Glutamatergic neuron (in vitro differentiated cells): ENCODE data around the gene C16orf74. TPM values are rescaled to one million over a fixed set of nuclear protein-coding genes. Genes with fewer than 3 reads are reported as not detected.

Experiments
- DNase-seq: peaks from one replicate; pipeline ENCODE4 v3.0.0; 2022
- H3K27ac Mint-ChIP-seq: one replicate; pipeline ENCODE4 v1.8.0; 2020; ENCODE audit warnings: mild to moderate bottlenecking, mixed read lengths, inconsistent platforms; ENCODE audit not compliant: unreplicated experiment
- H3K27me3 Mint-ChIP-seq: one replicate; pipeline ENCODE4 v1.8.0; 2020; ENCODE audit warnings: mild to moderate bottlenecking, moderate library complexity, mixed read lengths, inconsistent platforms; ENCODE audit not compliant: unreplicated experiment
- H3K36me3 Mint-ChIP-seq: one replicate; pipeline ENCODE4 v1.8.0; 2020; ENCODE audit warnings: mild to moderate bottlenecking, mixed read lengths, inconsistent platforms; ENCODE audit not compliant: unreplicated experiment
- H3K4me1 Mint-ChIP-seq: one replicate; pipeline ENCODE4 v1.8.0; 2020; ENCODE audit warnings: mild to moderate bottlenecking, low read depth, mixed read lengths, inconsistent platforms; ENCODE audit not compliant: unreplicated experiment
- H3K4me3 Mint-ChIP-seq: one replicate; pipeline ENCODE4 v1.8.0; 2020; ENCODE audit warnings: mild to moderate bottlenecking, mixed read lengths, inconsistent platforms; ENCODE audit not compliant: unreplicated experiment
- H3K9me3 Mint-ChIP-seq: one replicate; pipeline ENCODE4 v1.8.0; 2020; ENCODE audit warnings: mild to moderate bottlenecking, moderate library complexity, mixed read lengths, inconsistent platforms; ENCODE audit not compliant: unreplicated experiment
- CTCF ChIP-seq: fragments of 200-600 bp; sonication (generic); IDR thresholded peaks from one replicate; pipeline ENCODE4 v1.5.0; 2021; ENCODE audit not compliant: partially characterized antibody, unreplicated experiment
- total RNA-seq: library from RNA; stranded (reverse); fragmentation: NEBNext Ultra II Directional; extraction: Animal tissue kit (Norgen Biotek cat#: 25700); gene quantifications from one replicate; pipeline ENCODE4 v1.2.1, GENCODE V29; 2021; ENCODE audit not compliant: unreplicated experiment

The C16orf74 gene
- total RNA-seq, 1 donor from 2014 or later = 2.6 TPM

GRCh38 chr16:85668676-85669424 is 82.0 kb downstream of the C16orf74 start:
- Mint-ChIP-seq H3K4me3 (no peak overlapping the region), H3K27me3 (peaks cover 53% of the 10 kb centered on the region), H3K9me3 (peaks cover 63% of the 10 kb centered on the region), H3K36me3 (peaks cover 4% of the 10 kb centered on the region), H3K4me1 (peaks cover 21% of the 10 kb centered on the region), H3K27ac (no peak overlapping the region)
- no peak for DNase-seq
- no peak for TF ChIP-seq CTCF

- Mint-ChIP-seq H3K9me3 (peaks cover 66% of the 10 kb centered on the region), H3K27me3 (peaks cover 55% of the 10 kb centered on the region), H3K27ac (peak overlapping the region; percentile 66), H3K36me3 (peaks cover 4% of the 10 kb centered on the region), H3K4me3 (no peak overlapping the region), H3K4me1 (peaks cover 21% of the 10 kb centered on the region)
- TF ChIP-seq CTCF = no peak
- DNase-seq = no peak
Observed at GRCh38 chr16:85667841-85668413, 83.0 kb downstream of the C16orf74 start.

- H3K4me3 Mint-ChIP-seq = no peak overlapping the region
- H3K9me3 Mint-ChIP-seq = peaks cover 67% of the 10 kb centered on the region
- no peak overlapping the region for H3K27ac Mint-ChIP-seq
- no peak for DNase-seq
- H3K27me3 Mint-ChIP-seq = peaks cover 59% of the 10 kb centered on the region
- TF ChIP-seq CTCF = no peak
- peaks cover 4% of the 10 kb centered on the region for H3K36me3 Mint-ChIP-seq
- H3K4me1 Mint-ChIP-seq = peaks cover 24% of the 10 kb centered on the region
Observed at GRCh38 chr16:85667261-85667660, 83.6 kb downstream of the C16orf74 start.

- TF ChIP-seq CTCF = no peak
- H3K27ac Mint-ChIP-seq = no peak overlapping the region
- H3K36me3 Mint-ChIP-seq = peaks cover 2% of the 10 kb centered on the region
Observed at GRCh38 chr16:85665929-85666328, 85.0 kb downstream of the C16orf74 start.

GRCh38 chr16:85665373-85665740 is 85.5 kb downstream of the C16orf74 start:
- peaks cover 60% of the 10 kb centered on the region for H3K9me3 Mint-ChIP-seq
- TF ChIP-seq CTCF = no peak
- no peaks in the 10 kb centered on the region for H3K36me3 Mint-ChIP-seq

More at GRCh38 chr16:85665929-85666328, 85.0 kb downstream of the C16orf74 start:
- peaks cover 28% of the 10 kb centered on the region for H3K4me1 Mint-ChIP-seq
- DNase-seq = peak; percentile 7
- no peak overlapping the region for H3K4me3 Mint-ChIP-seq
- peaks cover 61% of the 10 kb centered on the region for H3K27me3 Mint-ChIP-seq
- peaks cover 63% of the 10 kb centered on the region for H3K9me3 Mint-ChIP-seq

More at GRCh38 chr16:85665373-85665740, 85.5 kb downstream of the C16orf74 start:
- no peak for DNase-seq
- peak overlapping the region; percentile 62 for H3K27ac Mint-ChIP-seq
- peak overlapping the region; percentile 1 for H3K4me3 Mint-ChIP-seq
- H3K4me1 Mint-ChIP-seq = peaks cover 27% of the 10 kb centered on the region
- peaks cover 63% of the 10 kb centered on the region for H3K27me3 Mint-ChIP-seq
